ENCODE data around the gene INSR.

Gene INSR

GRCh38 chr19:7063764-7064418 lies 230.3 kb downstream of the INSR start:
- H3K27me3 ChIP-seq, result no peaks in the 10 kb centered on the region
- no peak overlapping the region for H3K27ac ChIP-seq
- TF ChIP-seq CTCF (IDR thresholded peaks at IDR 0.05), result no peak
- no peaks in the 10 kb centered on the region for H3K9me3 ChIP-seq
- H3K36me3 ChIP-seq, result no peaks in the 10 kb centered on the region
- H3K4me3 ChIP-seq (ENCODE audit: low read depth in 1 of 2, low read length in 1 of 2), result no peak overlapping the region
- H3K4me1 ChIP-seq (ENCODE audit: control insufficient read depth in 1 of 2, insufficient read depth in 1 of 2, low read depth in 1 of 2, low read length in 1 of 2), result peaks cover 0 to 4% of the 10 kb centered on the region in 2 experiments

- TF ChIP-seq CTCF (IDR thresholded peaks at IDR 0.05), result no peak
- Histone ChIP-seq H3K4me3 (ENCODE audit: low read depth in 1 of 2, low read length in 1 of 2) (no peak overlapping the region), H3K27me3 (no peaks in the 10 kb centered on the region), H3K9me3 (no peaks in the 10 kb centered on the region), H3K4me1 (ENCODE audit: control insufficient read depth in 1 of 2, insufficient read depth in 1 of 2, low read depth in 1 of 2, low read length in 1 of 2) (no peaks in the 10 kb centered on the region), H3K36me3 (no peaks in the 10 kb centered on the region), H3K27ac (no peak overlapping the region)
Measured at GRCh38 chr19:7063339-7063738, 230.9 kb downstream of the INSR start.
